KOPT-K1 (cell line): Measurements from ENCODE around the gene KRTAP10-5.

Experiments
- H3K27ac ChIP-seq: fragments of 200-600 bp; sonication (generic); 2 replicates; pipeline ENCODE4 v1.5.1; 2016; ENCODE audit warnings: antibody characterized with exemption, mild to moderate bottlenecking, low read depth, low read length; ENCODE audit not compliant: poor library complexity, severe bottlenecking
- H3K36me3 ChIP-seq: fragments of 200-600 bp; sonication (generic); 2 replicates; pipeline ENCODE4 v1.5.1; 2017; ENCODE audit warnings: antibody characterized with exemption, mild to moderate bottlenecking, low read length, moderate library complexity; ENCODE audit not compliant: insufficient read depth
- H3K9me3 ChIP-seq: fragments of 200-600 bp; sonication (generic); 2 replicates; pipeline ENCODE4 v1.5.1; 2017; ENCODE audit warnings: antibody characterized with exemption, low read length, mild to moderate bottlenecking; ENCODE audit not compliant: insufficient read depth, poor library complexity, severe bottlenecking

Gene KRTAP10-5

GRCh38 chr21:44539991-44540666 lies 40.3 kb downstream of the KRTAP10-5 start, which contains the start of gene KRTAP10-1:
Gene KRTAP10-1, minus strand, starts transcription at chr21:44540195. Its CDS starts 45 bp downstream, at chr21:44540150.
- Histone ChIP-seq H3K27ac (no peak within 1 kb of the TSS), H3K36me3 (no peaks in the 10 kb centered on the region), H3K9me3 (no peaks in the 10 kb centered on the region)

GRCh38 chr21:44539046-44539445 lies 41.4 kb downstream of the KRTAP10-5 start:
- no peak overlapping the region for H3K27ac ChIP-seq

GRCh38 chr21:44537930-44538911 lies 42.2 kb downstream of the KRTAP10-5 start:
- no peaks in the 10 kb centered on the region for H3K36me3 ChIP-seq
- no peak overlapping the region for H3K27ac ChIP-seq
- no peaks in the 10 kb centered on the region for H3K9me3 ChIP-seq

More at GRCh38 chr21:44539046-44539445, 41.4 kb downstream of the KRTAP10-5 start:
- Histone ChIP-seq H3K9me3 (no peaks in the 10 kb centered on the region), H3K36me3 (no peaks in the 10 kb centered on the region)

- H3K27ac ChIP-seq = no peak overlapping the region
- H3K9me3 ChIP-seq = no peaks in the 10 kb centered on the region
- no peaks in the 10 kb centered on the region for H3K36me3 ChIP-seq
Observed at GRCh38 chr21:44535963-44536362, 44.4 kb downstream of the KRTAP10-5 start.

GRCh38 chr21:44534688-44535087 lies 45.7 kb downstream of the KRTAP10-5 start:
- H3K9me3 ChIP-seq = no peaks in the 10 kb centered on the region
- no peaks in the 10 kb centered on the region for H3K36me3 ChIP-seq
- no peak overlapping the region for H3K27ac ChIP-seq

GRCh38 chr21:44533891-44534627 lies 46.3 kb downstream of the KRTAP10-5 start:
- H3K9me3 ChIP-seq = no peaks in the 10 kb centered on the region
- no peaks in the 10 kb centered on the region for H3K36me3 ChIP-seq
- H3K27ac ChIP-seq = no peak overlapping the region

GRCh38 chr21:44533121-44533890 lies 47.1 kb downstream of the KRTAP10-5 start:
- H3K36me3 ChIP-seq = no peaks in the 10 kb centered on the region
- no peaks in the 10 kb centered on the region for H3K9me3 ChIP-seq
- no peak overlapping the region for H3K27ac ChIP-seq

- H3K36me3 ChIP-seq = no peaks in the 10 kb centered on the region
- no peaks in the 10 kb centered on the region for H3K9me3 ChIP-seq
- H3K27ac ChIP-seq = no peak overlapping the region
Observed at GRCh38 chr21:44532712-44533111, 47.7 kb downstream of the KRTAP10-5 start.

- no peak overlapping the region for H3K27ac ChIP-seq
- H3K36me3 ChIP-seq = no peaks in the 10 kb centered on the region
- no peaks in the 10 kb centered on the region for H3K9me3 ChIP-seq
Observed at GRCh38 chr21:44531606-44532564, 48.5 kb downstream of the KRTAP10-5 start.

GRCh38 chr21:44530903-44531605 lies 49.4 kb downstream of the KRTAP10-5 start:
- Histone ChIP-seq H3K9me3 (no peaks in the 10 kb centered on the region), H3K36me3 (no peaks in the 10 kb centered on the region), H3K27ac (no peak overlapping the region)

- no peaks in the 10 kb centered on the region for H3K9me3 ChIP-seq
- no peaks in the 10 kb centered on the region for H3K36me3 ChIP-seq
- no peak overlapping the region for H3K27ac ChIP-seq
Observed at GRCh38 chr21:44530221-44530902, 50.0 kb downstream of the KRTAP10-5 start.

GRCh38 chr21:44529503-44530125 lies 50.8 kb downstream of the KRTAP10-5 start:
- Histone ChIP-seq H3K9me3 (no peaks in the 10 kb centered on the region), H3K27ac (no peak overlapping the region), H3K36me3 (no peaks in the 10 kb centered on the region)
